Vagina (tissue), 2 donors: Measurements from ENCODE around the gene TMOD3.

ENCODE experiments used
- POLR2A ChIP-seq, 2 donors: fragments of 450-650 bp; IDR thresholded peaks; one replicate each; pipeline ENCODE4 v1.6.1; 2017; ENCODE audit warnings: antibody characterized with exemption in 2 of 2, mild to moderate bottlenecking in 2 of 2, moderate library complexity in 2 of 2
- TF ChIP-seq, protein P1 (sequence below), 3 experiments: fragments of 450-650 bp in 2 of 3; fragments of 200-600 bp in 1 of 3; sonication (generic) in 1 of 3; IDR thresholded peaks; one replicate each; pipeline ENCODE4 v1.5.1; 2017 to 2019; ENCODE audit warnings: antibody characterized with exemption in 3 of 3, mild to moderate bottlenecking in 2 of 3, moderate library complexity in 2 of 3

- no peak for TF ChIP-seq POLR2A (IDR thresholded peaks at IDR 0.05)
- TF ChIP-seq, protein P1, sequence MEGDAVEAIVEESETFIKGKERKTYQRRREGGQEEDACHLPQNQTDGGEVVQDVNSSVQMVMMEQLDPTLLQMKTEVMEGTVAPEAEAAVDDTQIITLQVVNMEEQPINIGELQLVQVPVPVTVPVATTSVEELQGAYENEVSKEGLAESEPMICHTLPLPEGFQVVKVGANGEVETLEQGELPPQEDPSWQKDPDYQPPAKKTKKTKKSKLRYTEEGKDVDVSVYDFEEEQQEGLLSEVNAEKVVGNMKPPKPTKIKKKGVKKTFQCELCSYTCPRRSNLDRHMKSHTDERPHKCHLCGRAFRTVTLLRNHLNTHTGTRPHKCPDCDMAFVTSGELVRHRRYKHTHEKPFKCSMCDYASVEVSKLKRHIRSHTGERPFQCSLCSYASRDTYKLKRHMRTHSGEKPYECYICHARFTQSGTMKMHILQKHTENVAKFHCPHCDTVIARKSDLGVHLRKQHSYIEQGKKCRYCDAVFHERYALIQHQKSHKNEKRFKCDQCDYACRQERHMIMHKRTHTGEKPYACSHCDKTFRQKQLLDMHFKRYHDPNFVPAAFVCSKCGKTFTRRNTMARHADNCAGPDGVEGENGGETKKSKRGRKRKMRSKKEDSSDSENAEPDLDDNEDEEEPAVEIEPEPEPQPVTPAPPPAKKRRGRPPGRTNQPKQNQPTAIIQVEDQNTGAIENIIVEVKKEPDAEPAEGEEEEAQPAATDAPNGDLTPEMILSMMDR (IDR thresholded peaks at IDR 0.05) = no peak
These were observed 126.1 kb downstream of the TMOD3 start for GRCh38 chr15:51955504-51955903.
